AG08395 (cell line): ENCODE results near the gene XIRP1.
"Not testable (repeated sequence)": the region's sequence is repeated elsewhere in the genome, so short reads cannot be mapped to it uniquely, and the experiment has no call there.

Experiments
- DNase-seq: peaks from one replicate; pipeline ENCODE4 v3.0.0; 2012; ENCODE audit warnings: mixed read lengths, low spot score

Gene XIRP1

GRCh38 chr3:39185326-39185958, 7.0 kb downstream of the XIRP1 start:
- no peak for DNase-seq

DNA sequence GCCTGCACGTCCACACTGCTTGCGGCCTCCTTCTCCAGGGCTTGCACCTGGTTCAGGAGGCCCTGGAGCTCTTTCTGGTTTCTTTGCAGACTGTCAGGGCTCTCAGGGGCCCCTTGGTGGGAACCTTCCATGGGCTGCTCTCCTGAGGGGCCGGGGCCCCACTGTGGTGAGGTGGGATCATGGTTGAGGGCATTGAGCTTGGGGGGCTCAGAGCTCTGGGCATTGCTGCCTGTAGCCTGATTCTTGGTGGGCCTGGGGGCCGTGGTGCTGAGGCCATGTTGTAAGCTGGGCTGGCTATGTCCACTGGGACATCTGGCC, 7.5 kb downstream of the XIRP1 start:
- no peak for DNase-seq

GRCh38 chr3:39184081-39184967, 8.1 kb downstream of the XIRP1 start:
- no peak for DNase-seq

DNA sequence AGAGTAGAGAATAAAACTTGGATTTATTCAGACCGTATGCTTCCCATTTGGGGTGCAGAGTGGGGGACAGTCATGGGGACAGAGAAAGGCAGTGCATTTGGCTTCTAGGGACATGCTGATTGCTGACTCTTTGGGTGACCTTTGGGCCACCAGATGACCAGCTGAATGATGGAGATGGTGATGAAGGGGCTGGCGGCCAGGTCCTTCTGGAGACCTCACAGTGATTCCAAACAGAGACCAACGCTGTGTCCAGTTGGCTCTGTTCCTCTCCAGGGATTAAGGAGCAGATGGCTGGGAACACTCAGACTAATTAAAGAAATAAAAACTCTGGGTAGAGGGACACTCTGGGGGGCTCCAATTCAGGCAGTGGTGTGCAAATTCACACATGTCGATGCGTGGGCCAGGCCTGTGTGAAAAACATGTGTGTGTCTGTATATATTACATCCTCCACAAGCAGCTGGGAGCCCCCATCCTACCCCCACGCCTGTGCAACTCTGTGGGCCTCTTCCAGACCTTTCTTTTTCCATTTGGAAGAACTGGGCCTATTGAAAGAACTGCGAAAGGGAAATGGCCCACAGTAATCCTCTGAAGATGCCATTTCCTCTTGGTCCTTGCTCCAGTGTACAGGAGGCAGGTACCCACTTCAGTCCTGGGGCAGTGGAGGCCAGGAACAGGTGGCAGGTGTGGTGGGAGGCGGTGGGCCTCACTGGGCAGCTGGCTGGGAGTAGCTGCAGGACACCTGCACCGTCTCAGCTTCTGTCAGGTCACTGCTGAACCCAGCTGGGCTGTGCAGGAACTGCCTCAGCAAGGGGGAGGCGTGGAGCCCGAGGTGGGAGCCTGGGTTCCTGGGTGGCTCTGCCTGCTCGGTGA, 8.9 kb downstream of the XIRP1 start:
- DNase-seq = no peak

DNA sequence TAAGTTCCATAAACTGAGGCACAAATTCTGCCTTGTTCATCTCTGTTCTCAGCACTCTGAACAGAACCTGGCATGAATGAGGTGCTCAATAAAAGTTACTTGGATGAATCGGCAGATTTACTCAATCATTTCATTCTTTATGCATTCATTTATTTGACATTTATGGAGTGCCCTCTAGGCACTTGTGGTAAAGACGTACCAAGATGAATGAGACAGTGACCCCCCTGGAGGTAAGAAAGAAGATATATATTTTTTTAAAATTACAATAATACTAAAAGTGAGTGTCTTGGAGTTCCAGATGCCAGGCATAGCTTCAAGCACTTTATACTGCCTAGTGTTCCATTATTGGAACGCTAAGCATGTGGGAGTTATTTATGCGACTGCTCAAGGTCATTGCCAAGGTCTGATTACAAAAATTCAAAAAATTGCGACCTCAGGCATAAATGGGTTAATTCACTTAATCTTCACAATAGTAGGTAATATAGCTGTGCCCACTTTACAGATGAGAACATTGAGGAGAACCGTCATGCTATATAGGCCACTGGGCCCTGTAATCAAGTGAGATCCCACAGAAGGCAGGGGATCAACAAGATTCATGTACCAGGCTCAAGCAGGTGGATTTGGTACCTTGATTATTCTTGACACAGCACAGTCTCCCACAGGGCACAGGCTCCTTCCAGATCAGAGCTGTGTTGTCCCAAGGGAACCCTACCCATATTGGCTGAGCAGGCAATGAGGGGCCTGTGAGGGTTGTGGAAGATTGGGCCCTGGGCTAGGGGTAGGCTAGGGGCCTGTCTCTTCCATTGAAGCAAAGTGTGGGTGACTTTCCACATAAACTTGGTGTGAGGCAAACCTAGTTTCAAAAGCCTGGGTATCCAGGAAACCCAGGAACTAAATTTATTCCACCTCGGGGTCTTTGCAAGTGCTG, 10.7 kb downstream of the XIRP1 start:
- DNase-seq = no peak

- DNase-seq = peak; percentile 90
These were observed 11.6 kb downstream of the XIRP1 start for GRCh38 chr3:39180546-39181346.

- no peak for DNase-seq
These were observed 12.2 kb downstream of the XIRP1 start for GRCh38 chr3:39180183-39180545.

DNA sequence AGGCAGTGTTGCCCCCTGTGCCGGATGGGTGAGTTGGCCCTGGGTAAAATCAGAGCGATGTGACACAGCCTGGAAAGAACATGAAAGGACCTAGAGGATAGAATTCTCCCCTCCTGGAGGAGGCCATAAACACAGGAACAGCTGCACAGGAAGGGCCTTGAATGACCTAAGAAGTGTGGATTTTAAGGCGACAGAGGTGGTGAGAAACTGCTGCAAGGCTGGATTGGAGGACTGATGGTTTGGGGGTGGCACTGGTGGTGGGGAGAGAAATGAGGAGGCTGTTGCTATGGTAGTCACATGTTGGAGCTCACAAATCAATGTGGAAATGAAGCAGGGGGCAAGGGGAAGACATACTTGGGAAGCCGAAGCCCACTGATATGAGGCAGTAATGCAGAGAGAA, 13.8 kb downstream of the XIRP1 start:
- no peak for DNase-seq

DNA sequence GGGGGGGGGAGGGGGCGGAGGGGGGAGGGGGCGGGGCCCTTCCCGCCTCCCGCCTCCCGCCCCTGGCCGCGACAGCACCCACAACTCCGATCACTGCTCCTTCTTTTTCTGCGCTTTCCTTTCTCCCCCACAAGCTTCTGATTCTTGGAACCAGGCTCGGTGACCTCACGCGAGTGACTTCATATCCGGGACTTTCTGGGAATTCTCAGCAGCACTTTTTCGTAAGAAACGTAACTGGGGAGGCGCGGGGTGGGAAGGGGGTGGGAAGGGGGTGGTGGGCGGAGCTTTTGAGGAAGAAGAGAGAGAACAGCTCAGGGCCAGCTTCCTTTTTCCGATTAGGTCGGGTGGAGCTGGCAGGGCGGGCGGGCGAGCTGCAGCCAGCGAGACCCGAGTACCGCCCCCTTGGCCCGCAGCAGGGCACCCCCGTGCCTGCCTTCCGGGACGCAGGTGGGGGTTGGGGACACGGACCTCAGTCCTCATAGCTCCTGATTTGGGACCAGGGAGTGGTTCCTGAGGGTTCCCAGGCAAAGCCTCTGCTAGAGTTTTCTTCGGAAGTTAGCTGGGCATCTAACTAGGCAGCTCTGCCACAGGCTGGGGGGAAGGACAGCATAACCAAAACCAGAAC, 14.6 kb downstream of the XIRP1 start:
- peak; percentile 93 for DNase-seq

DNA sequence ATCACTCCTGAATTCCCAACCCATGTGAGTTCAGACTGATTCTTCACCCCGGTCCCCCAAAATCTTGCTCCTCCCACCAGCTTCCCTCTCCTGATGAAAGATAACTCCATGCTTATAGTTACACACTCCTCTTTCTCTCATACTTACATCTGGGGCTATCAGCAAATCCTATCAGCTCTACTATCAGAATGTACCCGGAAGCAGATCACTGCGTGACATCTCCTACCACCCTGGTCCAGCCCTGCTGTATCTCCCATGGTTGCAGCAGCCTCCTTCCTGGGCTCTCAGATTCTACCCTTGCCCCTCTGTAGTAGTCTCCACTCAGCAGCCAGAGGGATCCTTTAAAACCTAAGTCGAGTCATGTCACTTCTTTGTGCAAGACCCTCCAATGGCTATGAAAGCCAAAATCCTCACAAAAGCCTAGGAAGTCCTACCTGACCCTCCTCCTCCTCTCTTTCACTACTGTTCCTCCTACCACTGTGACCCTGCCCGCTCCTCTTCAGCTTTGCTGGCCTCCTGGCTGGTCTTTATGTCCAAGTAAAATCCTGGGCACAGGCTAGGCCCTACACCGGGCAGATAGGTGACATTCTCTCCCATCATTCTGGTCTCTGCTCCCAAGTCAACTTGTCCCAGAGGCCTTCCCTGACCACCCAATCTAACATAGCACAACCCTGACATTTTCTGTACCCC, 16.2 kb downstream of the XIRP1 start:
- no peak for DNase-seq

DNA sequence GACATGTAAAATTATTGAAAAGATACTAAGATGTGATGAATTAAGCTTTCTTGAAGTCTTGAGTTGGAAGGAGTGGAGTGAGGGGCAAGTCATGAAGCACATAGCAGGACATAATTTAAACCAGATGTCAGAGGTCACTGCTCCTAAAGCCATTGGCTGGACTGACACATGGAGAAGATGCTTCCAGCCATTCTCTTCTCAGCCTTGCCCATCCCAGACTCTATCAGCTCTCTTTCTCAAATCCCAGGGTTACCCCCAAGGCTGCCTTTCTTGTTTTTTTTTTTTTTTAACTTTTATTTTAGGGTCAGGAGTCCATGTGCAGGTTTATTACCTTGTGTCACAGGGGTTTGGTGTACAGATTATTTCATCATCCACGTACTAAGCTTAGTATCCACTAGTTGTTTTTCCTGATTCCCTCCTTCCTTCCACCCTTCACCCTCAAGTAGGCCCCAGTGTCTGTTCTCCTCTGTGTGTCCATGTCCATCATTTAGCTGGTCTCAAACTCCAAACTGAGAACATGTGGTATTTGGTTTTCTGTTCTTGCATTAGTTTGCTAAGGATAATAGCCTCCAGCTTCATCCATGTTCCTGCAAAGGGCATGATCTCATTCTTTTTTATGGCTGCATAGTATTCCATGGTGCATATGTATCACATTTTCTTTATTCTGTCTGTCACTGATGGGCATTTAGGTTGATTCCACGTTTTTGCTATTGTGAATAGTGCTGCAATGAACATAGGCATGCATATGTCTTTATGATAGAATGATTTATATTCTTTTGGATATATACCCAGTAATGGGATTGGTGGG, 18.9 kb downstream of the XIRP1 start:
- DNase-seq = no peak

DNA sequence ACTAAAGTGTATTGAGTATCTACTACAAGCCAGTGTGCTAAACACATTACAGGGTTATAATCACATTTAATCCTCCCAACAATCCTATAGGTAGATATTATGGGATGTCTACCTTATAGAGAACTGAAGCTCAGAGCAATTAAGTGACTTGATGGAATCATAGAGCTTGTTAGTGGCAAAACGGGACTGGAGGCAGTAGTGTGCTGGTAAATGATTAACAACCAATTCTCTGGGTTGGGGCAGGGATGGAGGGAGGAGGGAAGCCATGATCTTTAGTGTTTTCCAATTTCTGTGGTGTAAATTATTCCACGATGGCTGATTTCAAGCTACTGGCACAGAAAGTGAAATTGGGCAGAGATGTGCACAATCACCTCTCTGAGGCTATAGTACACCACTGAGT, 20.5 kb downstream of the XIRP1 start:
- DNase-seq = no peak

DNA sequence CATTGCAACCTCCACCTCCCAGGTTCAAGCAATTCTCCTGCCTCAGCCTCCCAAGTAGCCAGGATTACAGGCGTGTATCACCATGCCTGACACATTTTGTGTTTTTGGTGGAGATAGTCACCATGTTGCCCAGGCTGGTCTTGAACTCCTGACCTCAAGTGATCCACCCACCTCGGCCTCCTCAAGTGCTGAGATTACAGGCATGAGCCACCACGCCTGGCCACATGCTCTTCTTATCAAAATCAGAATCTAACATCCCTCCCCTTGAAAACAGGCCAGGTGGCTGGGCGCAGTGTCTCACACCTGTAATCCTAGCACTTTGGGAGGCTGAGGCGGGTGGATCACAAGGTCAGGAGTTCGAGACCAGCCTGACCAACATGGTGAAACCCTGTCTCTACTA, 21.5 kb downstream of the XIRP1 start:
- not testable (repeated sequence) for DNase-seq

- DNase-seq = no peak
These were observed 21.9 kb downstream of the XIRP1 start for GRCh38 chr3:39170461-39170860.

- DNase-seq = no peak
These were observed 22.7 kb downstream of the XIRP1 start for GRCh38 chr3:39169712-39170111.

- no peak for DNase-seq
These were observed 24.1 kb downstream of the XIRP1 start for GRCh38 chr3:39168156-39168780.

GRCh38 chr3:39166932-39167532, 25.4 kb downstream of the XIRP1 start:
- DNase-seq = peak; percentile 77

DNA sequence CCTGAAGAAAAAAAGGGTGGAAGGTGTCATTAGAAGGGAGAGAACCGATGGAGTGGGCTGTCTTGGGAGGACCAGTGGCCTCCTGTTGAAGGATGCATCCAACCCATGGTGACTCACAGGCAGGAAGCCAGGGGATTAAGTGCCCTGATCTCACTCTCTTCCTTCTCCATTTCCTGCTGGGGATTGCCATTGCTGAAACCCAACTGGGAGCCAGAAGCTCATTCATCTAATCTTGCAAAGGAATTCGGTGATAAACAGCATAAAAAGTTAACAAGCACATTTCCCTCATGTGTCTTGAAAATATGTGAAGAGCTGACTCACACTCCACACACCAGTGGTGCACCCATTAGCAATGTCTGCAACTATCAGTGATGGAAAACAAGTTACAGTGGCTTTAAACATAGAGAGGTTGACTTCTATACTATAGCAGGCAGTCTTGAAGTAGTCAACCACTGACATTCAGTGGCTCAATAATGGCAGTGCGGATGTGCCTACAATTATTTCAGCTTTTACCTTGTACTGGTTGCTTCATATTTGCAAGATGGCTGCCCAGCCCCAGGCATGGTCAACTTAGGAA, 26.2 kb downstream of the XIRP1 start:
- DNase-seq = peak; percentile 89
